ENCODE measurements around the gene DHRS7C.

DHRS7C gene, protein sequence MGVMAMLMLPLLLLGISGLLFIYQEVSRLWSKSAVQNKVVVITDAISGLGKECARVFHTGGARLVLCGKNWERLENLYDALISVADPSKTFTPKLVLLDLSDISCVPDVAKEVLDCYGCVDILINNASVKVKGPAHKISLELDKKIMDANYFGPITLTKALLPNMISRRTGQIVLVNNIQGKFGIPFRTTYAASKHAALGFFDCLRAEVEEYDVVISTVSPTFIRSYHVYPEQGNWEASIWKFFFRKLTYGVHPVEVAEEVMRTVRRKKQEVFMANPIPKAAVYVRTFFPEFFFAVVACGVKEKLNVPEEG

DNA sequence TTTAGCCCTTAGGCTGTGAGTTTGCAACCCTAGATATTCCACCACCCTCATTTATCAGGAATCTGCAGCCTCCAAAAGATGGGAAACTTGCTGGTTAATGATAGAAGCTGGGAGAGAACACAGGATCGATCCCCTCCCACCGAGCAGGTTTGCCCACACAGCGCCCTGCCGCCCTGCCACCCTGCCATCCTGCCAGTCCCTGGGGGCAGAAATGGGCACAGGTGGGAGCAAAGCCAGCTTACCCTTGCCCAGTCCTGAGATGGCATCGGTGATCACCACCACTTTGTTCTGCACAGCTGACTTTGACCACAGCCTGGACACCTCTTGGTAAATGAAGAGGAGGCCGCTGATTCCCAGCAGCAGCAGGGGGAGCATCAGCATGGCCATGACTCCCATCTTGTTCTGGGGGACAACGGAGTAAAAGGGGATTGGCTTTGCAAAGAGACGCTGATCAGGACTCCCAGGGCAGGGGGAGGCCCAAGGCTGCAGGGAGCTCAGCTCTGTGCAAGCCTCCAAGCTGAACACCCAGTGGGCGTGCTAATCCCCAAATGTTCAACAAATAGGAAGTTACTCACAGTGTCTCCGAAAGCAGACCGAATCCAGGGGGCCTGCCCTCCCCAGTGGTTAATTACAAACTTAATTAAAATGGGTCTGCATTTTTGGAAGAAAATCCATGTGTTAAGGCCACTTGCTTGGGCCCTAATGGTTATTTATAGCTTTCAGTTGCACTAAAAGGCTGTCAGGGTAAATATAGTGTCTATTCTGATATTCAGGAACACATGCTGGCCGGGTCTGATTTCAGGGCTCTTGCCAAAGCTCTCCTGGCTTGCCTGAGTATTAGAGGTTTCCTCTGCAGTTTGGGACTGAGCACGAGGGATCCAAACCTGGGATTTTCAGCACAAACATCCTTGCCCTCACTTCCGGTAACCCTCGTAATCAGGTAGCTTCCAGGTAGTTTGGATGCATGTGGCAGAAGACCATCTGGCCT lies at the start of gene DHRS7C:
Gene DHRS7C (minus strand): TSS at position 704 of the 988 bp plus-strand sequence. CDS start 308 bp downstream, at position 396.
- DNase-seq, result no peak

DNA sequence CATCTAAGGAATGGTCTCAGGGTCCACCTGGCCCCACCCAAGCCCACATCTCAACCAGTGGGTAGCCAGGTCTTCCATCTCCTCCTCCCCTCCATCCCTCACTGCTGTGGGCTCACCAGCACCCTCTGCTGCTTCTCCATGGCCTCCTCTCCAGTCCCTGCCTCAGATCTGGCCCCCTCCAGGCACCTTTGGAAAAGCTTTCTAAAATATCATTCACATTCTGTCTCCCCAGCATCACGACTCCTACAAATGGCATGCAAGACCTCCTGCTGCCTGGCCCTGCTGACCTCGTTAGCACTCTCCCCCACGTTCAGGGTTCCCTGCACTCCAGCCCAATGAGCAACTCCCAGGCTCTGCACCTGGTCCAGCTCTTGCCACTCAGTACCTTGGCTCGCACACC lies 48.0 kb upstream of the DHRS7C start:
- DNase-seq, result no peak

DNA sequence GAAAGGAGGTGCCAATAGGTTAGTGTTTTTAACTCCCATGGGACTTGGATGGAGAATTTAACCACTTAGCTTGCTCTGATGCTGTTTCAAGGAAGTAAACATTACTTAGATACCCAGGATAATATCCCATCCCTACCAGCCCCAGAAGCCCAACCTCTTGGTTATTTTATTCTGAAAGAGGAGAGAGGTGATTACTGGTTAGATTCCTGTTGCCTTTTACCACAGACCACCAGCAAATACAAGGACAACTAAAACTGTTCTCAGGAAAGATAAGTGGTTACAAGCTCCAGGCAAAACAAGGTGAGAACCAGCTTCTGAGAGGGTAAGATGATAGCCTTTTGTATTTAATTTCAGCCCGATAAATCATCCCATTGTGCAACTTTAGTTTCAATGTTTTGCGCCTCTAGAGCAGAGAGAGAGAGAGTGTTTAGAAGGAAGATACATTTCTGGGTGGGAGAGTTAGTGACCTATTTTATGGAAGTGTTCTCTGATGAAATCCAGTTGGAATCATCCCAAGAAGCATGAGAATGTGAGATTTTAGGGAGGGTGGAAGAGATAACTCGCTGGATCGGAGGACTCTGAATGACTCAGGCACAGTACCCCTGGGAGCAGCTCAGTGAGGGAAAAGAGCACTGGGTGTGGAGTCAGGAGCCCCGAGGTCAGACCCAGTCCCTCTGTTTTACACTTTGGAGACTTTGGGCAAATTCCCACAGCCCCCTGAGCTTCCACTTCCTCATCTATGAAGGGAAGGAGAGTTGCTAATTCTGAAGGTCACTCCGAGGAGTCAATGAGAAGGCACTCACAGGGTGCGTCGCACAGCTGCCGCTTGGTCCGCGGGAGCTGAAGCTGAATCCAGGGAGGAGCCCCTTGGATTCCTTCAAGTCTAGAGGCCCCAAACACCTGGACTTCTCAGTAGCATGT lies 46.4 kb upstream of the DHRS7C start:
- no peak for DNase-seq

DNA sequence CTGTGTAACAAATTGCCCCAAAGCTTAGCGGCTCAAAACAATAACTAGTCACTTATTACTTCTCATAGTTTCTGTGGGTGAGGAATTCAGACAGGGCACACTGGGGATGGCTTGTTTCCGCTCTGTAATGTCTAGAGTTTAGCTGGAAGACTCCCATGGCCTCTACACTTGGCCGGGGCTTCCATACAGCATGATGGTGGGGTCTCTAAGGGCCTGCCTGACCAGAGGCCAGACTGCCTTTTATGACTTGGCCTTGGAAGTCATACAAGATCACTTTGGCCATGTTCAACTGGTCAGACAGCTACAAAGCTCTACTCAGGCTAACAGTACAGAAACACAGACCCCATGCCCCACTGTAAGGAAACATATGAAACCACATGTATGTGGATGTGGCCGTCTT lies 42.5 kb upstream of the DHRS7C start:
- DNase-seq, result no peak

DNA sequence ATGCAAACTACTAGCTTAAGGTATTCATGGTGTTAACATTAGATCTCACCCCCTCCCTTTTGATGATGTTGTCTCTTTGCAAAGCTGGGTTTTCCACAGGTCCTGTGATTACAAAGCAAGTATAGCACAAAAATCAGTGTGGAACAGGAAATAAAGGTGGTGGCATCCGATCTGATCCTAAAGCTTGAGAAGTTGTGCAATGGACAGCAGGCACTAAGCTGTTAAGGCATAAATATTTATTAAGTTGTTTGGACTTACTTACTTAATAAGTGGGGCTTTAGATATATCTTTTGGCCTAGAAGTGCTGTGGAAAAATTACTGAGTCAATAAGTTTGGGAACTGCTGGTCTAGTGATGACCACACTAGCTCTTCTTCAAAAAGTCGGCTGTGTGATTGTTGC lies 39.3 kb upstream of the DHRS7C start:
- DNase-seq, result no peak

DNA sequence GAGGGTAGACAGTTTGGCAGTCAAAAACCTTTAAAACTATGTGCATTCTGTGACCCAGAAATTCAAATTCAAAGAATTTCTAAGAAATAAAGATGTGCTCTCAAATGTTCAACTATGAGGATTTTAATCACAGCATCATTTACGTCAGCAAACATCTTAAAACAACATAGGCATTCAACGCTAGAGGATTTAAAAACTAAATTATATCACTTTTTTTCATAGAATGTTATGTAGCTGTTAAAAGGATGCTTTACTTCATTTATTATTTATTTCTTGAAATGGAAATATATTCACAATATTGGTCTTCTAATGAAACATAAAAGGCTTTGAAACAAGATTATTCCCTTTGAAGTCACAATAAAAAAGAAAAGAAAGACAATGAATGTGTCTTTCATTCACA lies 38.0 kb upstream of the DHRS7C start:
- DNase-seq, result no peak

DNA sequence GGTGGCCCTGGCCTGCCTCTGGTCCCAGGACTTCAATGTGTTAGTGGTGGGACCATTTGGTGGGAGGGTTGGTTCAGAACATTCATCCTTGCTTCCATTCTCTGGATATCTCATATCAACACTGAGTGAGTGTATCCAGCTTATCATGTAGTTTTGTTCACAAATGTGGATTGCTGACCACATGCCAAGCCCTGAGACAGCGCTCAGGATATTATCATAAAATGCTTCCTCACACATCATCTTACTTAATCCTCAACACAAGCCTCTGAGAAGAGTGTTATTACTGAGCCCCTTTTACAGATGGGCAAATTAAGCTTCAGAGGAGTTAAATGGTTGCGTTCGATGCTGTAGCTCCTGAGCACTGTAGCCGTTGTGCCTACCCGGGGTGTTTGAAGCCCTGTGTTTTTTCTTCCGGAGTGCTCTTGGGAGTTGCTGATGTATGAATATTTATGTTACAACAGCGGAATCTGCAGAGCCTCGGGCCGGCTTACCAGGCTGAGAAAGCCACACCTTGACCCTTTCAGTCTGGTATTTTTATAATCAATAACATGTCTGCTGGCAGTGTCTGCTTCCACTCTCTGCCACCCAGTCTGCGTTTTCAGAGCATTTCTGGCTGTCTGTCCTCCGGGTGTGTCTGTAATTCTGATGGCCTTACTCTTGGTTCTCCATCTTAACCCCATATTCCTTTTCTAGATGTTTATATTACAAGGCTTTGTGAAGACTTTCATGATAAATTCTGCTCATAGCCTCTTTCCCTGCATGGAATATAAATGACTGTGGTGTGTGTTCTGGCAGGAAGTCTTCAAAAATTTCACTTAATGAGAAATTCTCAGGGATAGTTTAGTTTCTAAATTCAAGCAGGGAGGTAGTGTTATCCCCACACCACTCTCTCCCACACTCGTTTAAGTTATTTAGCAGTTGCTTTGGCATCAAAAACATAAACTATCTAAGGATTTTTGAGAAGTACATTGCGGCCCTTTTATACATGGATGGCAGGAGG lies 37.2 kb upstream of the DHRS7C start:
- DNase-seq, result no peak

DNA sequence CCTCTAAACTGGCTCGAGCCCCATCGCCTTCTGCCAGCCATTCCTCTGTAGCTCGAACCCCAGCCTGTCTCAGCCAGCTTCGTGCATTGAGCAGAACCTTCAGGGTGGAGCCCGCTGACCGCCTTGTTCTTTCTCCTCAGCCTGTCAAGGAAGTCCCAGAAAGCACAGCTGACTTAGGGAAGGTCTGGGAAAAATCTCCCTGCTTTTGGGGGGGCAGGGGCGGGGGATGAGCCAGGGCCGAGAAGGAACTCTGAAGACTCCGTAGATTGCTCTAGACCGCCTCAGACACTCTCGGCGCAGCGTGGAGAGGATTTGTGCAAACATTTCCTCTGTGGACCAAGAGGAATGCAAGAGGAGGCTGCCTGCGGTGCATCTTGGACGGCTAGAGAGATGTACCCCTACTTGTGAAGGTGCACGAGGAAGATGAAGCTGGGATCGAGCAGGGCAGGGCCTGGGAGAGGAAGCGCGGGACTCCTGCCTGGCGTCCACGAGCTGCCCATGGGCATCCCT lies 34.3 kb upstream of the DHRS7C start, which contains the start of gene GLP2R:
Gene GLP2R (plus strand): TSS at position 284 of the 510 bp plus-strand sequence. CDS start 140 bp downstream, at position 424.
- DNase-seq, result no peak

DNA sequence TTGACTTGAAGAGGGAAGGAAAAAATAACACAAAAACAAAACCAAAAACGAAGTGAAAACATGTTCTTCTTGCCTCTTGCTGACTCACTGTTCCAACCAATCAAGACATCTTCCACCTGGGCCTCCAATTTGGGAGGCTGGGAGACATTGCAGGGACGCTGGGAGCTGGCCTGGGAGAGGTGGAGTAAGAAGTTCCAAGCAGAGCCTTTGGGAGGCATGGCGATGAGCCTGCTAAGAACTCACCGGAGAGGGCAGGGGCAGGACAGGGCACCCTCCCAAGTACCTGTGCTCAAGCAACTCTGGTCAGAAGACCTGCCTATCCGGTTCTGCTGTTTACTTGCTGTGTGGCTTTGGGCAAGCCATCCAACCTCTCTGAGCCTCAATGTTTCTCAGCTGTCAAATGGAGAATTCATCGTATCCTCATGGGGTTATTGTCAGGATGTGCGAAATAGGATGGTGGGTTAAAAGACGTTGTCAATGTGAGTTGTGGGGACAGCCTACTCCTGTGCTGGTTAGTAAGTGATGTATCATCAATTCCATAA lies 33.5 kb upstream of the DHRS7C start:
- no peak for DNase-seq

DNA sequence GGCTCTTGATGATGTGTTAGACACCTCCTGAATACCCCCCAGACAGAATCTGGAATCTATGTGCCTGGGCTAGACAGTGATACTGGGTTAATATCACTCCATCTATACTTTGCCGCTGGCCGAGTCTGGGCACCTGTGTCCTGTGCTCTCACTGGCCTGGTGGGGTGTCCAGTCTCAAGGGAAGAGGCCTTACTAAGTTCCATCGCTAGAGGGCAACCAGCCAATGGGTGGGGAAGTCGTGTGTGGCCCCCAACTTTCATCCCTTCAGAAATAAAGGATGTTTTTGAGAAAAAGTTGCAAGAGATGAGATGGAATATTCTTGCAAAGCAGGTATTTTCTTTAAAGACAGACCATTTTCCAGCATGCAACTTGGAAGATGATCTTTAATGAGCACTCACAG lies 32.7 kb upstream of the DHRS7C start:
- DNase-seq, result no peak

DNA sequence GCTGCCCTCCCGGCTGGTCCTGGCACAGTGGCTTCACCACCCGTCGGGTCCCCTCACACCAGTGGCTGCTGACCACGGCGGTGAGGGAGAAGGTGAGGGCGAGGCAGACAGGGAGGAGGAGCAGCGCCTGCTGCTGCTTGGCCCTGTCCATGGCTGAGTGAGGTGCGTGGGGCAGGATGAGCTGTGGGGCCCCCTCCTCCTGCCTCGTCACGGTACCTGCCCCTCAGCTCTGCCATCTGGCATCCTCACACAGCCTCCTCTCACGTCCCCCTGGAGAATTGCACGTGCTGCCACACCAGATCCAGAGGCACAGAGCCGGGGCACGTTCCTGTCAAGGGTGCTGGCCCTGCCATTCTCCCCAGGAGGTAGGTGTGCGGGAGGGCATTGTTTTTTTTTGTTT lies 30.5 kb upstream of the DHRS7C start, which contains the start of gene GSG1L2:
Gene GSG1L2 (minus strand): TSS at position 159 of the 400 bp plus-strand sequence. CDS start 8 bp downstream, at position 151.
- DNase-seq, result no peak

DNA sequence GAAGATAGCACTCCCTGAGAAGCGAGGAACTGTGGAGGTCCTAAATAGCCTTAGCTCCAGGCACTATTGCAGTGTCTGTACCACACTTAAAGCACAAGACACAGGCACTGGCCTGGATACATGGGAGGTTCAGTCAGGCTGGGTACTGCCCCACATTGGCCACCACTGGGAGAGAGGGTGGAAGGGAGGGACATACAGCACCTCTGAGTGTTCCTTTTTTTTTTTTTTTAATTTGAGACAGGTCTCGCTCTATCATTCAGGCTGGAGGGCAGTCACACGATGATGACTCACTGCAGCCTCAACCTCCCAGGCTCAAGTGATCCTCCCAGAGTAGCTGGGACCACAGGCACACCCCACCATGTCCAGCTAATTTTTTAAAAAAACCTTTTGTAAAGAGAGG lies 29.1 kb upstream of the DHRS7C start:
- no peak for DNase-seq

DNA sequence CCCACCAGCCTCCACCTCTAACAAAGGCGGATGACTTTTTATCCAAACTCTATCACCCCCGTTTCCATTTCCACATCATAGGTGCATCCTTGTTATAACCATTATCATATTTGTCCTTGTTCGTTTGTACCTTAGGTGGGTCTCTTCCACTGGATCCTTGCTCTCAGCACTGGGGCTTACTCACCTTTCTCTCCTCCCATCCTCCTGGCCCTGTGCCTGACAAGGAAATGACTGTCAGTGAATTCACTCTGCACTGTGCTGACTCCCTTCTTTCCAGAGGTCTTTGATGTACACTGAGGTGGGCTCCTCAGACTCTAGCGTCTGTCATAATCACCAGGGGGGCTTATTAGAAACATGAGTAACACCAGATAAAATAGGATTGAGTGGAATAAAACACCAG lies 27.4 kb upstream of the DHRS7C start:
- DNase-seq, result no peak

DNA sequence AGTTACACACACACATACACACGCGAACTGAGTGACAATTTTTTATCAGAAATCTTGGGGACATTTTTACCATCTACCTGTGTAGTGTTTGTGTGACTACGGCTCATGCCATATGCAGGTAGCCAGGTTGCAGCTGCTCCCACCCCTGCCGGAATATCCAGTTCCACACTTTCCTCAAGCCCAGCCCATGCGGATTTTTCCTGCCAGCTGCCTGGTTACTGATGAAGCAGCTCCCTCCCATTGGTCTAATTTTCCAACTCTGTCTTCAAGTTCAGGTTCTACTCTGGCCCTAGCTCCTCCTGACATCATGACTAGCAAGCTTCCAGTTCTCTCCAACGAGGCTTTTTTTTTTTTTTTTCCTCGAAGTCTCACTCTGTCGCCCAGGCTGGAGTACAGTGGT lies 25.7 kb upstream of the DHRS7C start:
- no peak for DNase-seq

DNA sequence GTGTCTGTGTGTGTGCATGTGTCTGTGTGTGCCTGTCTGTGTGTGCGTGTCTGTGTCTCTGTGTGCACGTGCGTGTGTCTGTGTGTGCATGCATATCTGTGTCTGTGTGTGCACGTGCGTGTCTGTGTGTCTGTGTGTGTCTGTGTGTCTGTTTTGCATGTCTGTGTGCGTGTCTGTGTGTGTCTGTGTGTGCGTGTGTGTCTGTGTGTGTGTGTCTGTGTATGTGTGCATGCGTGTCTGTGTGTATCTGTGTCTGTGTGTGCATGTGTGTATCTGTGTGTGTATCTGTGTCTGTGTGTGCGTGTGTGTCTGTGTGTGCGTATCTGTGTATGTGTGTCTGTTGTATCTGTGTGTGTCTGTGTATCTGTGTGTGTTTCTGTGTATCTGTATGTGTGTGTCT lies 25.1 kb upstream of the DHRS7C start:
- no peak for DNase-seq

DNA sequence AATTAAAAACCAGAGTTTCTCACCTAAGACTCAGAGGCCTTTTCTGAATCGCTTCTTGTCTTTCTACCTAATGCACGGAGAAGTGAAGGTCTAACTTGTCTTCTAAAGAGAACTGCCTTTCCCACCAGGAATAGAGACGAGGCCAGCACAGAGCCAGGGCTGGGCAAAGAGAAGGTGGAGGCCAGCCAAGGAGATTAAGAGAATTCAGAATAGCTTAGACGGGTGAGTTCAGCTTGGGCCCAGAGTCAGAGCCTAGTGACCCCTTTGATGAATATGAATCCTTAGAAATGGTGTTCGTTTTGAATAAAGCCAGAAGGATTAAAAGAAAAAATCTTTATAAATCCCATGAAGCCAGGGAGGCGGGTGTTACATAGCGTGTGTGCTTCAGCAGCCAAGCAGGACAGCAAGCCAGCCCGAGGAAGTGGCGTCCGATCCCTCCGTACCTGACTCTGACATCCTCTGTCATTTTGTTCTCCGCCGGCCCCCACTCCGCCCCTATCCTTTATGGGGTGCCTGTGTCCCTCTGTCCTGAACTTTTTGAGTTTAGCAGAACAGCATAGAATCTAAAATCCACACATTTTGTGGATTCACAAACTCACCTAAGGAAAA lies 23.0 kb upstream of the DHRS7C start:
- DNase-seq, result no peak

DNA sequence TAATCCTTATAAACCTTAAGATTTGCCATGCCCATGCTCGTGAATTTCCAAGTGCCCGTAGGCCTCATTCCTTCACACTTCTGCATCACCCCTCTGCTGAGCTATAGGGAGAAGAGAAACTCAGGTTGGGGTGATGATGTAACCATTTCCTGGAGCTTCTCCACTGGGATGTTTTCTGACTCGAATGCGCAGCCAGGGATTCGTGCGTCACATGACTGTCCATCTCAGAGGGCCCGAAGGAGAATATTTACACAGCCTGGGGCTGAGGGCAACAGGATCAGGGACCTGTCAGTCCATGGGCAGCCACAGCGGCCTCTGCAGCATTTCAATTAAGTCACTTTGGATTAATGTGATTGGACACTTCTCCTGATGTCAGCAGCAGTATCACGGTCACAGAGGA lies 21.8 kb upstream of the DHRS7C start:
- DNase-seq, result no peak

DNA sequence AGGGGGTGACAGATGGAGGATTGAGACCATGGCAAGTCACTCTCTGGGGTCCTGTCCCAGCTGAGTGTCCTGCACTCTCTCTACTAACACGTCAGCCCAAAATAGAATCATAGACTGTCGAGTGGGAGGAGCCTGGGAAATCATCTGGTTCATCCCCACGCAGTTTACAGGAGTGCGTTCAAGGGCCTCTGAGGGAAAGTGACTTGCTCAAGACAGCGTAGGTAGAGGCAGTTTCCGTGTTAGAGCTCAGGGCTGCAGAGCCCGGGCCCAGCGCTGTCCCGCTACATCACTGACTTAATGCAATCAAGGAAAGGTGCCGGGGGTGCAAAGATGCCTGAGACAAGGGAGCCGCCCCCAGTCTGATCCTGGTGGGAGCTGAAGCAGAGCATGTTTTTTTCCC lies 20.1 kb upstream of the DHRS7C start:
- DNase-seq, result no peak

DNA sequence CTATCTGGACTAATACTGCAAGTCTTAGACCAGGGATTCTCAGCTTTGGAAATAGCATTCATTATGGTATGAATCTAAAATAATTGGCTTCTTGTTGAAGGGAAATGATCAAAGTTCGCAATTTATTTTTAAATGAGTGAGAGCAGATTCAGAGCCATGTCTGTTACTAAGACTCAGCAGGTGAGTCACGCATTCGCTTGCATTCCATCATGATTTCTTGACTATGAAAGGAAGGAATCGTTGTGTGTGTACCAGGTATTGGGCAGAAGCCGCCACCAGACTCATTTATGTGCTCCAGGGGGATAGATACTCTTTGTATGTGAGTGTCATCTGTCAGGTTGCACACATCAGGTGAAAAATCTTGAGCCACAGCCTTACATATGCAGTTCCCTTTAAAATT lies 19.7 kb upstream of the DHRS7C start:
- DNase-seq, result no peak

Data from activated CD4-positive, alpha-beta T cell treated with anti-CD3 and anti-CD28 coated beads, Interleukin-10, Interleukin-2, amounts not matched to agents 100 ng/mL and 50 ng/mL, durations not matched to agents 16 hours and 8 hours (primary cell).